SK-N-SH treated with all-trans-retinoic acid at 6 μM for 48 hours (cell line): ENCODE data around the gene NBEA.

Experiments
- ATAC-seq: fragments of 200-7000 bp; cut with Tn5 transposase; 3 replicates; pipeline ENCODE4 v1.9.1; 2020; ENCODE audit warnings: mild to moderate bottlenecking, moderate library complexity
- ARNTL ChIP-seq: fragments of 450-650 bp; formaldehyde crosslinking; IDR thresholded peaks from 2 replicates; pipeline ENCODE4 v1.5.0; 2020; ENCODE audit warnings: low read depth, mild to moderate bottlenecking, moderate library complexity, borderline replicate concordance
- BACH2 ChIP-seq: fragments of 250-450 bp; sonication (Bioruptor Pico); IDR thresholded peaks from 2 replicates; pipeline ENCODE4 v1.9.0; 2021; ENCODE audit warnings: mild to moderate bottlenecking, borderline replicate concordance
- CSDC2 ChIP-seq: fragments of 250-450 bp; sonication (Bioruptor Pico); IDR thresholded peaks from 2 replicates; pipeline ENCODE4 v1.5.0; 2020; ENCODE audit warnings: mild to moderate bottlenecking, moderate library complexity
- ESRRG ChIP-seq: fragments of 250-450 bp; sonication (Bioruptor Pico); IDR thresholded peaks from 2 replicates; pipeline ENCODE4 v1.6.1; 2021; ENCODE audit warnings: mild to moderate bottlenecking
- GLIS3 ChIP-seq: fragments of 250-450 bp; sonication (Bioruptor Pico); IDR thresholded peaks from 2 replicates; pipeline ENCODE4 v1.5.0; 2020; ENCODE audit warnings: mild to moderate bottlenecking, moderate library complexity
- ISL1 ChIP-seq: fragments of 250-450 bp; sonication (Bioruptor Pico); IDR thresholded peaks from 2 replicates; pipeline ENCODE4 v2.1.2; 2022; ENCODE audit warnings: mild to moderate bottlenecking, moderate library complexity
- OSR1 ChIP-seq: fragments of 250-450 bp; sonication (Bioruptor Pico); IDR thresholded peaks from 2 replicates; pipeline ENCODE4 v1.8.0; 2022; ENCODE audit warnings: moderate library complexity, mild to moderate bottlenecking, inconsistent platforms
- RARB ChIP-seq: fragments of 250-450 bp; sonication (Bioruptor Pico); IDR thresholded peaks from 2 replicates; pipeline ENCODE4 v1.8.0; 2021; ENCODE audit warnings: mild to moderate bottlenecking, moderate library complexity
- SNAI2 ChIP-seq: fragments of 250-450 bp; sonication (Bioruptor Pico); IDR thresholded peaks from 2 replicates; pipeline ENCODE4 v1.5.0; 2020; ENCODE audit warnings: mild to moderate bottlenecking, moderate library complexity
- TCF4 ChIP-seq: fragments of 250-450 bp; sonication (Bioruptor Pico); IDR thresholded peaks from 2 replicates; pipeline ENCODE4 v1.8.0; 2021; ENCODE audit warnings: mild to moderate bottlenecking, moderate library complexity, borderline replicate concordance
- TOX ChIP-seq: fragments of 250-450 bp; sonication (Bioruptor Pico); IDR thresholded peaks from 2 replicates; pipeline ENCODE4 v1.8.0; 2021; ENCODE audit warnings: mild to moderate bottlenecking, moderate library complexity, borderline replicate concordance
- ZC3H10 ChIP-seq: fragments of 250-450 bp; sonication (Bioruptor Pico); IDR thresholded peaks from 2 replicates; pipeline ENCODE4 v1.5.1; 2021; ENCODE audit warnings: mild to moderate bottlenecking, moderate library complexity
- ZFP3 ChIP-seq: fragments of 250-450 bp; sonication (Bioruptor Pico); IDR thresholded peaks from 2 replicates; pipeline ENCODE4 v1.5.0; 2020; ENCODE audit warnings: mild to moderate bottlenecking, moderate library complexity
- ZNF565 ChIP-seq: fragments of 450-650 bp; formaldehyde crosslinking; conservative IDR thresholded peaks from 2 replicates; pipeline ENCODE4 v1.5.0; 2020; ENCODE audit warnings: low read depth, mild to moderate bottlenecking, moderate library complexity
- ZNF70 ChIP-seq: fragments of 450-650 bp; formaldehyde crosslinking; IDR thresholded peaks from 2 replicates; pipeline ENCODE4 v1.5.0; 2020; ENCODE audit warnings: mild to moderate bottlenecking, moderate library complexity
- ZNF8 ChIP-seq: fragments of 450-650 bp; formaldehyde crosslinking; IDR thresholded peaks from 2 replicates; pipeline ENCODE4 v1.5.0; 2020; ENCODE audit warnings: mild to moderate bottlenecking, moderate library complexity
- TF ChIP-seq, protein P1 (sequence below): fragments of 250-450 bp; sonication (Bioruptor Pico); IDR thresholded peaks from 2 replicates; pipeline ENCODE4 v1.5.0; 2020; ENCODE audit warnings: mild to moderate bottlenecking, moderate library complexity
- TF ChIP-seq, protein P2 (sequence below): fragments of 250-450 bp; sonication (Bioruptor Pico); IDR thresholded peaks from 2 replicates; pipeline ENCODE4 v1.8.0; 2020; ENCODE audit warnings: mild to moderate bottlenecking, moderate library complexity, borderline replicate concordance
- TF ChIP-seq, protein P3 (sequence below): fragments of 250-450 bp; sonication (Bioruptor Pico); IDR thresholded peaks from 2 replicates; pipeline ENCODE4 v1.8.0; 2021; ENCODE audit warnings: low read depth, mild to moderate bottlenecking, moderate library complexity, borderline replicate concordance

The NBEA gene

DNA sequence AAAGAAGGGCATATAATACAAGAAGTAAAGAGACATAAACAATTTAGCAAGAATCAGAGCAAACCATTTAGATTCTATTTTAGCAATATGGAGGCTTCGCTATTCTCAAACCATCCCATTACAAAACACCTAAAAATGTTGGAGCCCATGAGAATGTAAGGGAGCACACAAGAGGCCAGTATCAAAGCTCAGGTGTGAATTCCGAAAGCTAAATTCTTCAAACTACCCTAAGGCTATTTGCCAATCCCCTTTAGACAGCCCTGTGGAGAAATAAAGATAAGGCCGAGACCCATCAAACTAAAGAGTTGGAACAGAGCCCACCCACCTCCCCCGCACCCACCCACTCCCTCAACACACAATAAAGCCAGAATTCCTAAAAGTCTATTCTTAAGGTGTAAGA lies 745.3 kb downstream of the NBEA start:
- TF ChIP-seq TOX (CRISPR knock-in tag) = no peak
- TF ChIP-seq ZNF565 (CRISPR knock-in tag) = no peak
- TF ChIP-seq OSR1 = no peak
- TF ChIP-seq BACH2 (CRISPR knock-in tag) = no peak
- TF ChIP-seq ZNF8 (CRISPR knock-in tag) = no peak
- TF ChIP-seq ISL1 (CRISPR knock-in tag) = no peak
- no peak for TF ChIP-seq ZNF70 (CRISPR knock-in tag)
- no peak for TF ChIP-seq TCF4
- no peak for TF ChIP-seq CSDC2
- TF ChIP-seq, protein P1, sequence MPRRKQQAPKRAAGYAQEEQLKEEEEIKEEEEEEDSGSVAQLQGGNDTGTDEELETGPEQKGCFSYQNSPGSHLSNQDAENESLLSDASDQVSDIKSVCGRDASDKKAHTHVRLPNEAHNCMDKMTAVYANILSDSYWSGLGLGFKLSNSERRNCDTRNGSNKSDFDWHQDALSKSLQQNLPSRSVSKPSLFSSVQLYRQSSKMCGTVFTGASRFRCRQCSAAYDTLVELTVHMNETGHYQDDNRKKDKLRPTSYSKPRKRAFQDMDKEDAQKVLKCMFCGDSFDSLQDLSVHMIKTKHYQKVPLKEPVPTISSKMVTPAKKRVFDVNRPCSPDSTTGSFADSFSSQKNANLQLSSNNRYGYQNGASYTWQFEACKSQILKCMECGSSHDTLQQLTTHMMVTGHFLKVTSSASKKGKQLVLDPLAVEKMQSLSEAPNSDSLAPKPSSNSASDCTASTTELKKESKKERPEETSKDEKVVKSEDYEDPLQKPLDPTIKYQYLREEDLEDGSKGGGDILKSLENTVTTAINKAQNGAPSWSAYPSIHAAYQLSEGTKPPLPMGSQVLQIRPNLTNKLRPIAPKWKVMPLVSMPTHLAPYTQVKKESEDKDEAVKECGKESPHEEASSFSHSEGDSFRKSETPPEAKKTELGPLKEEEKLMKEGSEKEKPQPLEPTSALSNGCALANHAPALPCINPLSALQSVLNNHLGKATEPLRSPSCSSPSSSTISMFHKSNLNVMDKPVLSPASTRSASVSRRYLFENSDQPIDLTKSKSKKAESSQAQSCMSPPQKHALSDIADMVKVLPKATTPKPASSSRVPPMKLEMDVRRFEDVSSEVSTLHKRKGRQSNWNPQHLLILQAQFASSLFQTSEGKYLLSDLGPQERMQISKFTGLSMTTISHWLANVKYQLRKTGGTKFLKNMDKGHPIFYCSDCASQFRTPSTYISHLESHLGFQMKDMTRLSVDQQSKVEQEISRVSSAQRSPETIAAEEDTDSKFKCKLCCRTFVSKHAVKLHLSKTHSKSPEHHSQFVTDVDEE (CRISPR knock-in tag) = no peak
- TF ChIP-seq ZC3H10 (CRISPR knock-in tag) = no peak
- TF ChIP-seq, protein P2, sequence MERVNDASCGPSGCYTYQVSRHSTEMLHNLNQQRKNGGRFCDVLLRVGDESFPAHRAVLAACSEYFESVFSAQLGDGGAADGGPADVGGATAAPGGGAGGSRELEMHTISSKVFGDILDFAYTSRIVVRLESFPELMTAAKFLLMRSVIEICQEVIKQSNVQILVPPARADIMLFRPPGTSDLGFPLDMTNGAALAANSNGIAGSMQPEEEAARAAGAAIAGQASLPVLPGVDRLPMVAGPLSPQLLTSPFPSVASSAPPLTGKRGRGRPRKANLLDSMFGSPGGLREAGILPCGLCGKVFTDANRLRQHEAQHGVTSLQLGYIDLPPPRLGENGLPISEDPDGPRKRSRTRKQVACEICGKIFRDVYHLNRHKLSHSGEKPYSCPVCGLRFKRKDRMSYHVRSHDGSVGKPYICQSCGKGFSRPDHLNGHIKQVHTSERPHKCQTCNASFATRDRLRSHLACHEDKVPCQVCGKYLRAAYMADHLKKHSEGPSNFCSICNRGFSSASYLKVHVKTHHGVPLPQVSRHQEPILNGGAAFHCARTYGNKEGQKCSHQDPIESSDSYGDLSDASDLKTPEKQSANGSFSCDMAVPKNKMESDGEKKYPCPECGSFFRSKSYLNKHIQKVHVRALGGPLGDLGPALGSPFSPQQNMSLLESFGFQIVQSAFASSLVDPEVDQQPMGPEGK = no peak
- TF ChIP-seq ARNTL (CRISPR knock-in tag) = no peak
- no peak for TF ChIP-seq ZFP3 (CRISPR knock-in tag)
- no peak for TF ChIP-seq GLIS3 (CRISPR knock-in tag)
- TF ChIP-seq SNAI2 (CRISPR knock-in tag) = no peak
- ATAC-seq = no peak

DNA sequence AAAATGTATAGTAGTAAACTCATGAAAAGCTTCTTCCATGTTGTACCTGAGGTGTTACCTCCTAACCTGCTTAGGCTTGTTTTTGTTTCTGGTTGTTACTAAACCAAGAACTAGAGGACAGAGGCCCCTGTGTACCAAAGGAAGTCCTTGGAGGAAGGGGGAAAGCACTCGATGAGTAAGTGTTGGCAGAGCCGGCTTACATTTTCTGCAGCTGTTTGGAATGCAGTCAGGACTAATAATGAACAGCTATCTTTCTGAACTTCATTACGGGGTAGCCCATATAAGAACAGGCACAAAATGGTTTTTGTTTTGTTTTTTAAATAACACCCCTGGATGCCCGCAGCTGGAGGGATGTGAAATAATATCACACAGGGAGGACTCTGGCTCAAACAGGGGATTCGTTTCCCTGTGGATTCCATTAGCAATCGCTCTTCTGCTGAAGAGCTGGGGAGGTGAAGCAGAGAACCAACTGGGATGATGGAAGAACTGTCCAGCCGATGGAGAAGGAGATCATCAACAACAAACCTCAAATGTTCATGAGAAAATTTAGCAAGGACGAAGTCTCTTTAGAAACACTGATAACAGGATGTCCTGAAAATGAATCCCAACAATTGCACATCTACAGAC lies 748.6 kb downstream of the NBEA start:
- TF ChIP-seq ZC3H10 (CRISPR knock-in tag) = no peak
- TF ChIP-seq, protein P3, sequence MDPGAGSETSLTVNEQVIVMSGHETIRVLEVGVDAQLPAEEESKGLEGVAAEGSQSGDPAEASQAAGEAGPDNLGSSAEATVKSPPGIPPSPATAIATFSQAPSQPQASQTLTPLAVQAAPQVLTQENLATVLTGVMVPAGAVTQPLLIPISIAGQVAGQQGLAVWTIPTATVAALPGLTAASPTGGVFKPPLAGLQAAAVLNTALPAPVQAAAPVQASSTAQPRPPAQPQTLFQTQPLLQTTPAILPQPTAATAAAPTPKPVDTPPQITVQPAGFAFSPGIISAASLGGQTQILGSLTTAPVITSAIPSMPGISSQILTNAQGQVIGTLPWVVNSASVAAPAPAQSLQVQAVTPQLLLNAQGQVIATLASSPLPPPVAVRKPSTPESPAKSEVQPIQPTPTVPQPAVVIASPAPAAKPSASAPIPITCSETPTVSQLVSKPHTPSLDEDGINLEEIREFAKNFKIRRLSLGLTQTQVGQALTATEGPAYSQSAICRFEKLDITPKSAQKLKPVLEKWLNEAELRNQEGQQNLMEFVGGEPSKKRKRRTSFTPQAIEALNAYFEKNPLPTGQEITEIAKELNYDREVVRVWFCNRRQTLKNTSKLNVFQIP = no peak
- TF ChIP-seq ZNF565 (CRISPR knock-in tag) = no peak
- TF ChIP-seq, protein P1 (CRISPR knock-in tag) = no peak
- TF ChIP-seq GLIS3 (CRISPR knock-in tag) = no peak
- TF ChIP-seq ZFP3 (CRISPR knock-in tag) = no peak
- no peak for TF ChIP-seq ZNF8 (CRISPR knock-in tag)
- TF ChIP-seq CSDC2 = no peak
- TF ChIP-seq ZNF70 (CRISPR knock-in tag) = no peak
- TF ChIP-seq ESRRG = no peak
- TF ChIP-seq SNAI2 (CRISPR knock-in tag) = no peak
- no peak for TF ChIP-seq TCF4
- TF ChIP-seq RARB (CRISPR knock-in tag) = no peak
- TF ChIP-seq BACH2 (CRISPR knock-in tag) = no peak
- TF ChIP-seq, protein P2 = no peak
- peak; percentile 55; the same call in 2 of the 3 replicates for ATAC-seq
